HEK293 (cell line): ENCODE data around the gene ERG.

Source experiments
- CTCF ChIA-PET: fragments of 350-600 bp; formaldehyde crosslinking; extraction: SDS; loops from one replicate; lab custom pipeline; 2021; ENCODE audit warnings: antibody characterized with exemption; lab: Yijun Ruan, JAX
- POLR2A ChIA-PET: fragments of 300-600 bp; formaldehyde crosslinking; extraction: SDS; loops from one replicate; lab custom pipeline; 2020; ENCODE audit warnings: antibody characterized with exemption, inconsistent platforms; lab: Yijun Ruan, JAX
- H3K27ac ChIP-seq: fragments of 200-500 bp; sonication (Bioruptor generic); 2 replicates; pipeline ENCODE4 v1.5.1; 2014; ENCODE audit warnings: low read depth, low read length, control low read depth, inconsistent platforms; ENCODE audit errors: extremely low read depth
- H3K36me3 ChIP-seq, 2 experiments: fragments of 200-500 bp in 1 of 2; sonication (Bioruptor generic) in 1 of 2; 1 replicate in 1 of 2; 2 replicates in 1 of 2; pipeline ENCODE4 v1.5.1; 2014 to 2017; ENCODE audit warnings: inconsistent platforms in 2 of 2, low read length in 2 of 2; ENCODE audit not compliant: control insufficient read depth in 2 of 2, insufficient read depth in 1 of 2
- H3K4me1 ChIP-seq: fragments of 200-500 bp; sonication (Bioruptor generic); 2 replicates; pipeline ENCODE4 v1.5.1; 2014; ENCODE audit warnings: mild to moderate bottlenecking, low read length, inconsistent platforms; ENCODE audit not compliant: control insufficient read depth, insufficient read depth
- H3K4me3 ChIP-seq: 2 replicates; pipeline ENCODE4 v1.5.1; 2011; ENCODE audit warnings: low read depth, mild to moderate bottlenecking, control low read depth, low read length, moderate library complexity
- H3K9me3 ChIP-seq: fragments of 200-500 bp; sonication (Bioruptor generic); 2 replicates; pipeline ENCODE4 v1.5.1; 2014; ENCODE audit warnings: low read depth, low read length, inconsistent platforms; ENCODE audit not compliant: control insufficient read depth, insufficient read depth
- BCL11B ChIP-seq: fragments of 450-650 bp; formaldehyde crosslinking; IDR thresholded peaks from 2 replicates; pipeline ENCODE4 v1.5.1; 2016; ENCODE audit warnings: low read depth, missing biosample characterization, missing genetic modification characterization
- KLF8 ChIP-seq: fragments of 450-650 bp; formaldehyde crosslinking; IDR thresholded peaks from 2 replicates; pipeline ENCODE4 v1.5.1; 2016; ENCODE audit warnings: missing biosample characterization, missing genetic modification characterization
- TCF7L2 ChIP-seq: IDR thresholded peaks from 2 replicates; pipeline ENCODE4 v1.6.1; 2011; ENCODE audit warnings: low read depth, mild to moderate bottlenecking, inconsistent platforms, low read length, moderate library complexity, borderline replicate concordance
- ZBTB1 ChIP-seq: fragments of 450-650 bp; formaldehyde crosslinking; IDR thresholded peaks from 2 replicates; pipeline ENCODE4 v1.5.1; 2016; ENCODE audit warnings: missing biosample characterization, missing genetic modification characterization
- ZFP37 ChIP-seq: fragments of 450-650 bp; formaldehyde crosslinking; IDR thresholded peaks from 2 replicates; pipeline ENCODE4 v1.5.1; 2016; ENCODE audit warnings: missing biosample characterization, missing genetic modification characterization
- ZNF114 ChIP-seq: fragments of 450-650 bp; formaldehyde crosslinking; IDR thresholded peaks from 2 replicates; pipeline ENCODE4 v1.5.0; 2017; ENCODE audit warnings: missing biosample characterization, missing genetic modification characterization
- ZNF121 ChIP-seq: fragments of 450-650 bp; formaldehyde crosslinking; IDR thresholded peaks from 2 replicates; pipeline ENCODE4 v1.5.1; 2016; ENCODE audit warnings: missing biosample characterization, missing genetic modification characterization
- ZNF138 ChIP-seq: fragments of 450-650 bp; formaldehyde crosslinking; IDR thresholded peaks from 2 replicates; pipeline ENCODE4 v1.5.1; 2016; ENCODE audit warnings: missing biosample characterization, missing genetic modification characterization, borderline replicate concordance
- ZNF174 ChIP-seq: fragments of 450-650 bp; formaldehyde crosslinking; IDR thresholded peaks from 2 replicates; pipeline ENCODE4 v1.5.0; 2017; ENCODE audit warnings: missing biosample characterization, mild to moderate bottlenecking, missing genetic modification characterization
- ZNF202 ChIP-seq: fragments of 450-650 bp; formaldehyde crosslinking; IDR thresholded peaks from 2 replicates; pipeline ENCODE4 v1.5.1; 2016; ENCODE audit warnings: missing biosample characterization, missing genetic modification characterization, borderline replicate concordance
- ZNF214 ChIP-seq: fragments of 450-650 bp; formaldehyde crosslinking; IDR thresholded peaks from 2 replicates; pipeline ENCODE4 v1.5.1; 2017; ENCODE audit warnings: missing biosample characterization, mild to moderate bottlenecking, missing genetic modification characterization, borderline replicate concordance
- ZNF302 ChIP-seq: fragments of 450-650 bp; formaldehyde crosslinking; IDR thresholded peaks from 2 replicates; pipeline ENCODE4 v1.5.1; 2016; ENCODE audit warnings: missing biosample characterization, missing genetic modification characterization, low read depth
- ZNF423 ChIP-seq: fragments of 450-650 bp; formaldehyde crosslinking; IDR thresholded peaks from 2 replicates; pipeline ENCODE4 v1.5.1; 2016; ENCODE audit warnings: missing biosample characterization, missing genetic modification characterization
- ZNF501 ChIP-seq: fragments of 450-650 bp; formaldehyde crosslinking; IDR thresholded peaks from 2 replicates; pipeline ENCODE4 v1.5.1; 2016; ENCODE audit warnings: missing biosample characterization, missing genetic modification characterization
- ZNF510 ChIP-seq: fragments of 450-650 bp; formaldehyde crosslinking; IDR thresholded peaks from 2 replicates; pipeline ENCODE4 v1.5.1; 2018; ENCODE audit warnings: mild to moderate bottlenecking, missing genetic modification characterization, missing biosample characterization; ENCODE audit not compliant: insufficient replicate concordance
- ZNF660 ChIP-seq: fragments of 450-650 bp; IDR thresholded peaks from 2 replicates; pipeline ENCODE4 v1.5.1; 2018; ENCODE audit warnings: missing biosample characterization, mild to moderate bottlenecking, missing genetic modification characterization
- ZNF677 ChIP-seq: fragments of 450-650 bp; IDR thresholded peaks from 2 replicates; pipeline ENCODE4 v1.5.0; 2018; ENCODE audit warnings: missing biosample characterization, mild to moderate bottlenecking, missing genetic modification characterization, moderate library complexity
- ZNF791 ChIP-seq: fragments of 450-650 bp; formaldehyde crosslinking; IDR thresholded peaks from 2 replicates; pipeline ENCODE4 v1.5.1; 2016; ENCODE audit warnings: missing biosample characterization, missing genetic modification characterization
- ZNF837 ChIP-seq: fragments of 450-650 bp; formaldehyde crosslinking; IDR thresholded peaks from 2 replicates; pipeline ENCODE4 v1.5.1; 2016; ENCODE audit warnings: missing biosample characterization, missing genetic modification characterization
- TF ChIP-seq, protein P1 (sequence below): fragments of 450-650 bp; formaldehyde crosslinking; IDR thresholded peaks from 2 replicates; pipeline ENCODE4 v1.5.1; 2016; ENCODE audit warnings: missing biosample characterization, missing genetic modification characterization
- TF ChIP-seq, protein P2 (sequence below): fragments of 450-650 bp; formaldehyde crosslinking; IDR thresholded peaks from 2 replicates; pipeline ENCODE4 v1.5.1; 2016; ENCODE audit warnings: missing biosample characterization, missing genetic modification characterization
- TF ChIP-seq, protein P3 (sequence below): fragments of 450-650 bp; formaldehyde crosslinking; IDR thresholded peaks from 2 replicates; pipeline ENCODE4 v1.5.1; 2016; ENCODE audit warnings: missing biosample characterization, missing genetic modification characterization
- TF ChIP-seq, protein P4 (sequence below): fragments of 450-650 bp; formaldehyde crosslinking; IDR thresholded peaks from 2 replicates; pipeline ENCODE4 v1.5.1; 2016; ENCODE audit warnings: missing biosample characterization, missing genetic modification characterization
- TF ChIP-seq, protein P5 (sequence below): fragments of 450-650 bp; formaldehyde crosslinking; optimal IDR thresholded peaks from 2 replicates; pipeline ENCODE3; 2016; ENCODE audit warnings: missing biosample characterization, mild to moderate bottlenecking, missing genetic modification characterization

The ERG gene

DNA sequence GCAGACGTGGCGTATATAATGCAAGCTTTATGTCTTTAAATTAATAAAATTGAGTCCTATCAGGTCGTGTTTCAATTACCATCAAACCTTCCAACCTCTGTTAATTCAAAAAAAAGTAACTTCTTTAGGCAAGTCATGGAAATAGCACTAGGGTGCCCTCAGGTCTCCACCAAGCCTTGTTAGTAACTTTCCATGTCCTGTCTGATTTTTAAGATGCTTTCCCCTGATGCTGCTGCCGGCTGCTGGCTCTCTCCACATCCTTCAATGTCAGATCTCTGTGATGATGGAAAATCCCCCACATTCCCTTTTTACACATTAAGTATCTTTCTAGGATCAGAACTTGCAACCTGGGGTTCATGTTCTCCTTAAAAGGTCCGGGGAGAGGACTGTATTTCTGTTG lies 3.0 kb downstream of the ERG start:
- no peaks in the 10 kb centered on the region for H3K4me1 ChIP-seq
- TF ChIP-seq ZNF837 (tag by site-specific recombination) (no peak), ZNF660 (tag by site-specific recombination) (no peak), ZNF510 (tag by site-specific recombination) (no peak), ZNF677 (tag by site-specific recombination) (no peak), ZNF302 (no peak), ZNF174 (tag by site-specific recombination) (no peak), ZNF114 (tag by site-specific recombination) (no peak), ZNF202 (tag by site-specific recombination) (no peak), KLF8 (tag by site-specific recombination) (no peak), ZNF501 (tag by site-specific recombination) (no peak), BCL11B (tag by site-specific recombination) (no peak)
- TF ChIP-seq, protein P1, sequence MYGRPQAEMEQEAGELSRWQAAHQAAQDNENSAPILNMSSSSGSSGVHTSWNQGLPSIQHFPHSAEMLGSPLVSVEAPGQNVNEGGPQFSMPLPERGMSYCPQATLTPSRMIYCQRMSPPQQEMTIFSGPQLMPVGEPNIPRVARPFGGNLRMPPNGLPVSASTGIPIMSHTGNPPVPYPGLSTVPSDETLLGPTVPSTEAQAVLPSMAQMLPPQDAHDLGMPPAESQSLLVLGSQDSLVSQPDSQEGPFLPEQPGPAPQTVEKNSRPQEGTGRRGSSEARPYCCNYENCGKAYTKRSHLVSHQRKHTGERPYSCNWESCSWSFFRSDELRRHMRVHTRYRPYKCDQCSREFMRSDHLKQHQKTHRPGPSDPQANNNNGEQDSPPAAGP, result no peak
- TF ChIP-seq, protein P2, sequence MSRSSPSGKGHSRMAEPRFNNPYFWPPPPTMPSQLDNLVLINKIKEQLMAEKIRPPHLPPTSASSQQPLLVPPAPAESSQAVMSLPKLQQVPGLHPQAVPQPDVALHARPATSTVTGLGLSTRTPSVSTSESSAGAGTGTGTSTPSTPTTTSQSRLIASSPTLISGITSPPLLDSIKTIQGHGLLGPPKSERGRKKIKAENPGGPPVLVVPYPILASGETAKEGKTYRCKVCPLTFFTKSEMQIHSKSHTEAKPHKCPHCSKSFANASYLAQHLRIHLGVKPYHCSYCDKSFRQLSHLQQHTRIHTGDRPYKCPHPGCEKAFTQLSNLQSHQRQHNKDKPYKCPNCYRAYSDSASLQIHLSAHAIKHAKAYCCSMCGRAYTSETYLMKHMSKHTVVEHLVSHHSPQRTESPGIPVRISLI (tag by site-specific recombination), result no peak
- TF ChIP-seq, protein P3, sequence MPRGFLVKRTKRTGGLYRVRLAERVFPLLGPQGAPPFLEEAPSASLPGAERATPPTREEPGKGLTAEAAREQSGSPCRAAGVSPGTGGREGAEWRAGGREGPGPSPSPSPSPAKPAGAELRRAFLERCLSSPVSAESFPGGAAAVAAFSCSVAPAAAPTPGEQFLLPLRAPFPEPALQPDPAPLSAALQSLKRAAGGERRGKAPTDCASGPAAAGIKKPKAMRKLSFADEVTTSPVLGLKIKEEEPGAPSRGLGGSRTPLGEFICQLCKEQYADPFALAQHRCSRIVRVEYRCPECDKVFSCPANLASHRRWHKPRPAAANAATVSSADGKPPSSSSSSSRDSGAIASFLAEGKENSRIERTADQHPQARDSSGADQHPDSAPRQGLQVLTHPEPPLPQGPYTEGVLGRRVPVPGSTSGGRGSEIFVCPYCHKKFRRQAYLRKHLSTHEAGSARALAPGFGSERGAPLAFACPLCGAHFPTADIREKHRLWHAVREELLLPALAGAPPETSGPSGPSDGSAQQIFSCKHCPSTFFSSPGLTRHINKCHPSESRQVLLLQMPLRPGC, result no peak
- TF ChIP-seq, protein P4, sequence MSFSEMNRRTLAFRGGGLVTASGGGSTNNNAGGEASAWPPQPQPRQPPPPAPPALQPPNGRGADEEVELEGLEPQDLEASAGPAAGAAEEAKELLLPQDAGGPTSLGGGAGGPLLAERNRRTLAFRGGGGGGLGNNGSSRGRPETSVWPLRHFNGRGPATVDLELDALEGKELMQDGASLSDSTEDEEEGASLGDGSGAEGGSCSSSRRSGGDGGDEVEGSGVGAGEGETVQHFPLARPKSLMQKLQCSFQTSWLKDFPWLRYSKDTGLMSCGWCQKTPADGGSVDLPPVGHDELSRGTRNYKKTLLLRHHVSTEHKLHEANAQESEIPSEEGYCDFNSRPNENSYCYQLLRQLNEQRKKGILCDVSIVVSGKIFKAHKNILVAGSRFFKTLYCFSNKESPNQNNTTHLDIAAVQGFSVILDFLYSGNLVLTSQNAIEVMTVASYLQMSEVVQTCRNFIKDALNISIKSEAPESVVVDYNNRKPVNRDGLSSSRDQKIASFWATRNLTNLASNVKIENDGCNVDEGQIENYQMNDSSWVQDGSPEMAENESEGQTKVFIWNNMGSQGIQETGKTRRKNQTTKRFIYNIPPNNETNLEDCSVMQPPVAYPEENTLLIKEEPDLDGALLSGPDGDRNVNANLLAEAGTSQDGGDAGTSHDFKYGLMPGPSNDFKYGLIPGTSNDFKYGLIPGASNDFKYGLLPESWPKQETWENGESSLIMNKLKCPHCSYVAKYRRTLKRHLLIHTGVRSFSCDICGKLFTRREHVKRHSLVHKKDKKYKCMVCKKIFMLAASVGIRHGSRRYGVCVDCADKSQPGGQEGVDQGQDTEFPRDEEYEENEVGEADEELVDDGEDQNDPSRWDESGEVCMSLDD (tag by site-specific recombination), result no peak
- TF ChIP-seq, all 188 proteins: peak for 0
- no peaks in the 10 kb centered on the region for H3K36me3 ChIP-seq
- H3K27ac ChIP-seq, result no peak overlapping the region
- H3K4me3 ChIP-seq, result no peak overlapping the region
- CTCF ChIA-PET, result no interaction called here
- POLR2A ChIA-PET, result no interaction called here
- H3K9me3 ChIP-seq, result no peaks in the 10 kb centered on the region

DNA sequence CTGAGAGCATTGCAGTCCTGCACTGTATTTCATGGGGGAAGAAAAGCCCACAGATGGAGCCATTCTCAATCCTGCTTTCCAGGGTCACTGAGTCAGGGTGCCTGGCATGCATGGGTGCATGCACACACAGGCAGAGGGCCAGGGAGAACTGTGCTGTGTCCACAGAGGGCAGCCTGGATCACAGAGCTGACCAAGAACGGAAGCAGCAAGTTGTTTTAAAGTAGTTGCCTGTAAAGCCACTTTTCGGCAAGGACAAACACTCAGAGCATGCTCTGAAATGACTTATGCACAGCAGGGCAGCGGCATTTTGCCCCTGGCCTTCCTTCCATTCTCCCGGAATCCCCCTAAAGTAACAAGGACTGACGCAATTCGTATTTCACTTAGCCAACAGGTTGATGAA lies 3.6 kb downstream of the ERG start:
- H3K36me3 ChIP-seq, result no peaks in the 10 kb centered on the region
- H3K27ac ChIP-seq, result no peak overlapping the region
- ChIA-PET CTCF (interaction anchor here (0.6 to 1.5 kb wide), 2 partner anchors 10 to 11 kb away, joined by 3 to 4 read pairs; no protein-coding TSS in a partner anchor), POLR2A (no interaction called here)
- no peaks in the 10 kb centered on the region for H3K9me3 ChIP-seq
- no peaks in the 10 kb centered on the region for H3K4me1 ChIP-seq
- H3K4me3 ChIP-seq, result no peak overlapping the region
- TF ChIP-seq TCF7L2, result no peak
- no peak for TF ChIP-seq ZNF214
- TF ChIP-seq ZNF138 (tag by site-specific recombination), result no peak
- TF ChIP-seq ZNF121 (tag by site-specific recombination), result no peak
- TF ChIP-seq, protein P5, sequence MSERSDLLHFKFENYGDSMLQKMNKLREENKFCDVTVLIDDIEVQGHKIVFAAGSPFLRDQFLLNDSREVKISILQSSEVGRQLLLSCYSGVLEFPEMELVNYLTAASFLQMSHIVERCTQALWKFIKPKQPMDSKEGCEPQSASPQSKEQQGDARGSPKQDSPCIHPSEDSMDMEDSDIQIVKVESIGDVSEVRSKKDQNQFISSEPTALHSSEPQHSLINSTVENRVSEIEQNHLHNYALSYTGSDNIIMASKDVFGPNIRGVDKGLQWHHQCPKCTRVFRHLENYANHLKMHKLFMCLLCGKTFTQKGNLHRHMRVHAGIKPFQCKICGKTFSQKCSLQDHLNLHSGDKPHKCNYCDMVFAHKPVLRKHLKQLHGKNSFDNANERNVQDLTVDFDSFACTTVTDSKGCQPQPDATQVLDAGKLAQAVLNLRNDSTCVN (tag by site-specific recombination), result no peak
- no peak for TF ChIP-seq ZFP37 (tag by site-specific recombination)
- TF ChIP-seq ZBTB1 (tag by site-specific recombination), result no peak
- TF ChIP-seq ZNF791 (tag by site-specific recombination), result no peak
- TF ChIP-seq ZNF423 (tag by site-specific recombination), result no peak
